Mammary epithelial cell (primary cell): ENCODE results near the gene POLD3.

Experiments used
- EZH2 ChIP-seq: IDR thresholded peaks from 2 replicates; pipeline ENCODE4 v1.6.1; 2012; ENCODE audit warnings: low read length, inconsistent platforms, borderline replicate concordance
- TF ChIP-seq, protein P1 (sequence below), 2 donors: IDR thresholded peaks in 1 of 2; conservative IDR thresholded peaks in 1 of 2; 2 replicates each; pipeline ENCODE4 v1.5.1; 2011 to 2012; ENCODE audit warnings: inconsistent platforms in 2 of 2, low read length in 2 of 2, mild to moderate bottlenecking in 2 of 2, control low read depth in 1 of 2, low read depth in 1 of 2; ENCODE audit not compliant: insufficient read depth in 1 of 2; ENCODE audit errors: extremely low read depth in 1 of 2

DNA sequence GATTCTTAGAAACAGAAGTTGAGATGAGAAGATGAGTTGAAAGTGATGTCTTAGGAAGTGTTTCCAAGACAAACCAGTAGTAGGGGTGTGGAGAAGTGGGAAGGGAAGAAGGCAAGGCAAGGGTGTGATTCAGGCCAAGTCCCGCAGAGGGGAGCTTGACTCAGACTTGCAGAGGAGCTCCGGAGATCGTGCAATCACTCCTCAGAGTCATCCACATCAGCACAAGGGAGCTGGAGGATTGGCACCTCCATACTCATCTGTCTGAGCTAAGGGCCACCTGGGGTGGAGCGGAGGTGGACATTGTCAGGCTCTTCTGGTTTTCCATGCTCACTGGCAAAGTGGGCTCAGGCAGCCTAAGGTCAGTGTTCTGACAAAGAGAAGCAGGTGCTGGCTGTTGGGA, 94.4 kb downstream of the POLD3 start:
- TF ChIP-seq, protein P1, sequence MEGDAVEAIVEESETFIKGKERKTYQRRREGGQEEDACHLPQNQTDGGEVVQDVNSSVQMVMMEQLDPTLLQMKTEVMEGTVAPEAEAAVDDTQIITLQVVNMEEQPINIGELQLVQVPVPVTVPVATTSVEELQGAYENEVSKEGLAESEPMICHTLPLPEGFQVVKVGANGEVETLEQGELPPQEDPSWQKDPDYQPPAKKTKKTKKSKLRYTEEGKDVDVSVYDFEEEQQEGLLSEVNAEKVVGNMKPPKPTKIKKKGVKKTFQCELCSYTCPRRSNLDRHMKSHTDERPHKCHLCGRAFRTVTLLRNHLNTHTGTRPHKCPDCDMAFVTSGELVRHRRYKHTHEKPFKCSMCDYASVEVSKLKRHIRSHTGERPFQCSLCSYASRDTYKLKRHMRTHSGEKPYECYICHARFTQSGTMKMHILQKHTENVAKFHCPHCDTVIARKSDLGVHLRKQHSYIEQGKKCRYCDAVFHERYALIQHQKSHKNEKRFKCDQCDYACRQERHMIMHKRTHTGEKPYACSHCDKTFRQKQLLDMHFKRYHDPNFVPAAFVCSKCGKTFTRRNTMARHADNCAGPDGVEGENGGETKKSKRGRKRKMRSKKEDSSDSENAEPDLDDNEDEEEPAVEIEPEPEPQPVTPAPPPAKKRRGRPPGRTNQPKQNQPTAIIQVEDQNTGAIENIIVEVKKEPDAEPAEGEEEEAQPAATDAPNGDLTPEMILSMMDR (conservative IDR thresholded peaks at IDR 0.05 in 1 of 2, IDR thresholded peaks at IDR 0.05 in 1 of 2; ENCODE audit: extremely low read depth in 1 of 2, insufficient read depth in 1 of 2, low read depth in 1 of 2, low read length in 2 of 2), result peak in 1 of 2 donors; percentile 4
- TF ChIP-seq EZH2, result no peak
